Mammary epithelial cell (primary cell): ENCODE data around the gene DYNLT3.

Source experiments
- EZH2 ChIP-seq: IDR thresholded peaks from 2 replicates; pipeline ENCODE4 v1.6.1; 2012; ENCODE audit warnings: low read length, inconsistent platforms, borderline replicate concordance
- TF ChIP-seq, protein P1 (sequence below), 2 donors: IDR thresholded peaks in 1 of 2; conservative IDR thresholded peaks in 1 of 2; 2 replicates each; pipeline ENCODE4 v1.5.1; 2011 to 2012; ENCODE audit warnings: inconsistent platforms in 2 of 2, low read length in 2 of 2, mild to moderate bottlenecking in 2 of 2, control low read depth in 1 of 2, low read depth in 1 of 2; ENCODE audit not compliant: insufficient read depth in 1 of 2; ENCODE audit errors: extremely low read depth in 1 of 2

DNA sequence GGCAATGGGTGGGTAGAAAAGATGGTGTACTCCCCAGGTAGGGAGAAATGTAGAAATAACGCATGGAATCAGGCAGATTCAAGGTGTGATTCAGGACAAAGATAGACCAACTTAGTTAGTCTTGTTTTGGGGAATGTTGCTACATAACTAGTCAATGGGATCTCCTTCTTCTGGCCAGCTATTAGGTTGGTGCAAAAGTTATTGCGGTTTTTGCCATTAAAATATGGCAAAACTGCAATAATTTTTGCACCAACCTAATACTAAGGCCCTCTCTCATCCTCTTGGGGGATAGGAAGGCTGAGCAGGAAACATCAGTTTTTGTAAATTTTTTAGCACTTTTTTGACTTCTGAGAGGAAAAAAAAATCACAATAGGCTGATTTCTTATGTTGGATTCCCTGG is 44.3 kb downstream of the DYNLT3 start:
- TF ChIP-seq, protein P1, sequence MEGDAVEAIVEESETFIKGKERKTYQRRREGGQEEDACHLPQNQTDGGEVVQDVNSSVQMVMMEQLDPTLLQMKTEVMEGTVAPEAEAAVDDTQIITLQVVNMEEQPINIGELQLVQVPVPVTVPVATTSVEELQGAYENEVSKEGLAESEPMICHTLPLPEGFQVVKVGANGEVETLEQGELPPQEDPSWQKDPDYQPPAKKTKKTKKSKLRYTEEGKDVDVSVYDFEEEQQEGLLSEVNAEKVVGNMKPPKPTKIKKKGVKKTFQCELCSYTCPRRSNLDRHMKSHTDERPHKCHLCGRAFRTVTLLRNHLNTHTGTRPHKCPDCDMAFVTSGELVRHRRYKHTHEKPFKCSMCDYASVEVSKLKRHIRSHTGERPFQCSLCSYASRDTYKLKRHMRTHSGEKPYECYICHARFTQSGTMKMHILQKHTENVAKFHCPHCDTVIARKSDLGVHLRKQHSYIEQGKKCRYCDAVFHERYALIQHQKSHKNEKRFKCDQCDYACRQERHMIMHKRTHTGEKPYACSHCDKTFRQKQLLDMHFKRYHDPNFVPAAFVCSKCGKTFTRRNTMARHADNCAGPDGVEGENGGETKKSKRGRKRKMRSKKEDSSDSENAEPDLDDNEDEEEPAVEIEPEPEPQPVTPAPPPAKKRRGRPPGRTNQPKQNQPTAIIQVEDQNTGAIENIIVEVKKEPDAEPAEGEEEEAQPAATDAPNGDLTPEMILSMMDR (conservative IDR thresholded peaks at IDR 0.05 in 1 of 2, IDR thresholded peaks at IDR 0.05 in 1 of 2; ENCODE audit: extremely low read depth in 1 of 2, insufficient read depth in 1 of 2, low read depth in 1 of 2, low read length in 2 of 2) = no peak
- TF ChIP-seq EZH2 = no peak
